Measurements from ENCODE around the gene RHBDL2.
A peak's percentile ranks its signal among the peaks of the same experiment; 100 is the strongest.
"Not testable (repeated sequence)": the region's sequence is repeated elsewhere in the genome, so short reads cannot be mapped to it uniquely, and the experiment has no call there.

RHBDL2 gene

DNA sequence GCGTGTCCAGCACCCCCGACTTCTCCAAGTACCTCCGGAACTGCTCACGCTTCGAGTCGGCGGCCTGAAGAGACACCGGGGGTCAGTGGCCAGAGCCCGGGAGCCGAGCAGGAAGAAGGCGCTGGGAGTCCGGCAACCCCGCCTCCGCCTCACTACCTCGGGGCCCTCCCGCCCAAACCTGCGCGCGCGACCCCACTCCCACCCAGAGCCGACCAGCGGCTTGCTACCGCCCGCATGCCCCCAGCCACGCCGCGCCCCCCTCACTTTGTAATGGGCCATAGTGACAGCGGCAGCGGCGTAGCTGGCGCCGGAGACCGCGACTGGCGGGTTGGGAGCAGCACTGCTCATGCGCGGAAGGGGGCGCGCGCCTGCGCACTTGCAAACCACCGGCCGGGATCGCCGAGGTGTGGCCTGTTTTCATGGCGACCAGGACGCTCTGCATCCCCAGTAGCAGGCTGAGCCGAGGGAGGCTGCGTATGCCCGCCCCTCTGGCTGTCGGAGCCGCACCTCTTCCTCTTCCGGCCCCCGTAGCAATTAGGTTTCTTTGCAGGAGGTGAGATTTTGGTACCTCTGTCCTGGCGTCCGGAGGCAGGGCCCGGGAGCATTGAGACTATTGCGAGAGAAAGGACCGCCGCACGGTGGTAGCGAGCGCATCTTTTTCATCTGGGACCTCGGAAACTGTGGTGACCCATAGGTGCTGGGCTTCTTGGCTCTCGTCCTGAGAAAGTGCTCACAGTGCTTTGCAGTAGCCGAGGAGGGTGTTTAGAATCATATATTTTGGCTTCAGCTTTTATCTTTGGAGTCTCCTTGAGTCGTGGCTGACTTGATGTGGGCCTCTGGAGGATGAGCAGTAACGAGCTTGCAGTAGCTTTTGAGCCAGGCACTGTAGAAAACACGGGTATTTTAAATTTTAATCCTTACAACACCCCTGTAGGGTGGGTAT is 68.3 kb downstream of the RHBDL2 start, which contains the start of gene MYCBP:
MYCBP (minus strand) TSS at position 322 of the 943 bp plus-strand sequence; CDS start at position 279, 43 bp downstream.
- DNase-seq, result peak; percentile 96

GRCh38 chr1:38872401-38873026 is 69.1 kb downstream of the RHBDL2 start:
- DNase-seq, result peak; percentile 55

DNA sequence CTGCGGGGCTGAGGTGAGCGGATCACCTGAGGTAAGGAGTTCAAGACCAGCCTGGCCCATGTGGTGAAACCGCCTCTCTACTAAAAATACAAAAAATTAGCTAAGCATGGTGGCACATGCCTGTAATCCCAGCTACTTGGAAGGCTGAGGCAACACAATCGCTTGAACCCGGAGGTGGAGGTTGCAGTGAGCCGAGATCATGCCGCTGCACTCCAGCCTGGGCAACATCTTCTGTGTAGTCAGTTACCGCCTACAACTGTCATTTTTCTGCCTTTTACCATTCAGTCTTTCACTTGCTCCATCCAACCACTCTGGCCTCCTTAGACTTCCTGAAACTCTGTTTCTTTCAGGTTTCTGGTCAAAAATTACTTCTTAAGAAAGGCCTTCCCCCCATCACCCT is 70.6 kb downstream of the RHBDL2 start:
- DNase-seq, result no peak

- DNase-seq, result no peak
These were observed 74.4 kb downstream of the RHBDL2 start for GRCh38 chr1:38867208-38867607.

DNA sequence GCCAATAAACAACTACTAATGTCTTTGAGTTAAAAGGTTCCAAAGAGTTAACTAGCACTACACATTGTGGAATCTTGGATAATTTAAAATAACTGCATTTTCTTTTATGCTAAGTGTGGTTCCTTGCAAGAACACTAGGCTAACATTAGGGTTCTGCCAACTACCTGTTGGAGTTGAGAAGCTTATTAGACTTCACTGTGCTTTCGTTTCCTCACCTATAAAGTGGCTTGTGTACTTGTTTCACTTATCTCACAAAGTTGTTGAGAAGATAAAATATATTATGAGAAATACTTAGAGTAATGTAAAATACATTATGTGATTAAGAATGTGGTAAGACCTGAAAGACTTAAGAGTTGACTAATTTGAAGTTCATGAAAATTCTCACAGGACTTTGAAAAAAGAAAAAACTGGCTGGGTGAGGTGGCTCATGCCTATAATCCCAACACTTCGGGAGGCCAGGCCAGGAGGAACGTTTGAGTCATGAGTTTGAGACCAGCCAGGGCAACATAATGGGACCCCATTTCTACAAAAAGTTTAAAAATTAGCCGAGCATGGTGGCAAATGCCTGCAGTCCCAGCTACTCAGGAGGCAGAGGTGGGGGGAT is 76.4 kb downstream of the RHBDL2 start:
- no peak for DNase-seq

- DNase-seq, result peak; percentile 44
These were observed 81.2 kb downstream of the RHBDL2 start for GRCh38 chr1:38860454-38860795.

DNA sequence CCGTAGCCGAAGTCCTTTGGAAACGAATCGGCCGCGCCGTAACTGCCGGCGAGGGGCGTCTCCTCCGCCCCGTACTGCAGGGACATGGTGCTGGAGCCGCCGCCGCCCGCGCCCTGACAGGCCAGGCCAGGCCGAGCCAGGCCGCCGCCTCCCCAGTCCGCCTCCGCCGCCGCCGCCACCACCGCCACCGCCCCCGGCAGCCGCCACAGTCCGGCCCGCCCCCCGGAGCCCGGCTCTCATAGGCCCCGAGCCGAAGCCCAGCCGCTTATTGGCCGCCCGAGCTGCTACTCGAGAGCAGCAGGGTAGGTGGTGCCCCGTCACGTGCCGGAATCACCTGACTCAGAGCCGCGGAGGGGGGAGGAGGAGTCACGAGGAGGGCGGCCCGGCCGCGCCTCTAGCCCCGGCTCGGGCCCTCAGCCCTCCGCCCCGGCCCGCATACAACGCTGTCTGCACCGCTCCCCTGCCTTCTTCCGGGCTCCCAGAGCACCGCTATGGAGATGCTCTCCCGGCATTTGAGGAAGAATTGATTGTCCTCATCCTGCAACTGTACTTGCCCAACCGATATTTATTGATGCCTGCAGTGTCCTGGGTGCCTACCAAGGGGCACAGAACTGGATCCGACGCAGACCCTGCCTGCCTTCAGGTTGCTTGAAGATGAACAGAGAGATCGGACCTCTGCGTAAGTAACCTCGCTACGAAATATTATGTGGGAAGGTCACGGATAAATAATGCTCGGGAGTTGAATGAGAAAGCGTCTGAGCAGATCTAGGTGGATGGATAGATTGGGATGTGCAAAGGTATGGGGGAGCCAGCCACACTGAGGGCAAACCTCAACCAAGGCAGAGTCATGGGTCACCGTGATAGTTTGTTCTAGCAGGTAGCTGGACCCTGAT is 81.8 kb downstream of the RHBDL2 start, which contains the start of gene RRAGC:
RRAGC (minus strand) TSS at position 212 of the 893 bp plus-strand sequence; CDS start at position 86, 126 bp downstream.
- DNase-seq, result peak; percentile 98

DNA sequence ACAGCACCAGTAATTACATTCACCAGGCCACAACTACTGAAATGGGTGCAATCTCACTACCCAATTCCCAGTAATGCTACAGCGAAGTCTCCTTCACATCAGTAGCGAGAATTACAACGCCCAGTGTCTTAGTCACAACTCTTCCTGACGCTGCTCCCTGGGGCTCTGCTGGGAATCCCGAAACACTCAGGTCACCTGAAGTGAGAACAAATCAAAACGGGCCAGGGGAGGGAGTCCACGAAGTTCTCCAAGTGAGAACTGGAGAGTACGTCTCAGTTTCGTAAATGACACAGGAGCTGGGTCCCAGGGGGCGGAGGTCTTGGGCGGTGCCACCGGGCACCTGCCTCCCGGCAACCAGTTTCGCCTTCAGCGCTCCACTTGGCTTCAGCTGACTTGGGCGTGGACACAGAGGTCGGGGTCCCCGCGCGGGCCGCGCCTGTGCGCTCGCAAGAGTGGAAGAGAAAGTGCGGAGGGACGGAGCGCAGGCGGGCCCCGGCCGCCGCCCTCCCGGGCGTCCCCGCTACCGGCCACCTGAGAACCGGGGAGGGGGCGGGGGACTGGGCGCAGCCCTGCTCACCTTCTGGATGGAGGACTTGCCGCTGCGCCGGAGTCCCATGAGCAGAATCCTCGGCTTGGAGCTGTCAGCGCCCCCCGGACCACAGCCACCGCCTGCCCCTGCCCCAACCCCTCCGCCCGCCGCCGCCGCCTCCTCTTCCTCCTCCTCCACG is 82.6 kb downstream of the RHBDL2 start:
- peak; percentile 54 for DNase-seq

DNA sequence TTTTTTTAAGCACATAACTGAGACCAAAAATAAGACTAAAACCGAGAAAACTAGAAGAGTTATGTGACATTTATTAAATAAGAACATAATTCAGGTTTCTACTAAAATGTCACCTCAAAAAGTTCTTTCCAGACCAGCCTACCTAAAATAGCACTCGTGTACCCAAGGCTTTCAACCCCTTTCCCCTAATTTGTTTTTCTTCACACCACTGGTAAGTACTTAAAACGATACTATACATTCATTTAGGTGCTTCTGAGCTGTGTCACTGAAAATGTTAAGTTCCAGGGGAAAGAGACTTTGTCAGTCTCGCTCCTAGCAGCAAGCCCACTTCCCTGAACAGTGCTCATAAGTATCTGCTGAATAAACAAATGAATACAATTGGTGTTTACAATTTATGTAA is 88.8 kb downstream of the RHBDL2 start:
- DNase-seq, result no peak

DNA sequence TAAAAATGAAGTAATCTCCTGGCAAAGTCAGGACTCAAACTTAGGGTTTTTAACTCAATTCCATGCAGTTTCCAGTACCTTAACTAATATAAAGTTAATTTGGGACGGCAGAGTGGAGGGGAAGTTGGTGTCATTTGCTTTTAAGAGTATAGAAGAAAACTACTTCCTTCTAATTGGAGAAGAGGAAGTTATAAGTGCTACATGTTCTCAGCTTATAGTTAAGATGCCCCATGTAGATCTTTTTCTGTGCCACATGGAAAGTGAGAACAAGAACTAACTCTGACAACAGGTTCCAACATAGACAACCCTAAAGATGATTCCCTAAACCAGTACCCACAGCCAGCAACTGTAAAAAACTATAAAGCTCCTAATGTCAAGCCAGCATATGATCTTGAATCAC is 93.6 kb downstream of the RHBDL2 start:
- peak; percentile 70 for DNase-seq

DNA sequence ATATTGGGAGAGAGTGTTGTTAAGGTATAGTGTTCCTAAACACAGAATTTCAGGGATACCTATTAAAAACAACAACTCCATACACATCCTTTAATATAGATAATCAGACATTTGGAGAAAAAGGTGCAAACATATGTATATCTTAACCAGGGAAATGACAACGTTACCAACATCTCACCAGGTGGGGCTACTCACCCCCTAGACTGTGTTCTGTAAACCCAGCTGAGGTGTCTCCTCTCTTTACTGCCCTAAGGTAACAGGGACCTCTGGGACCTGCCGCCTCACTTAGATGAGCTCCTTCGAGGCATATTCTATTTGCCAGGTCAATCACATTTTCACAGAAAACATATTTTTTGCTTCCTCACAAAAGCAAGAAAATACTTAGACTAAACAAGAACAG is 95.4 kb downstream of the RHBDL2 start:
- no peak for DNase-seq

DNA sequence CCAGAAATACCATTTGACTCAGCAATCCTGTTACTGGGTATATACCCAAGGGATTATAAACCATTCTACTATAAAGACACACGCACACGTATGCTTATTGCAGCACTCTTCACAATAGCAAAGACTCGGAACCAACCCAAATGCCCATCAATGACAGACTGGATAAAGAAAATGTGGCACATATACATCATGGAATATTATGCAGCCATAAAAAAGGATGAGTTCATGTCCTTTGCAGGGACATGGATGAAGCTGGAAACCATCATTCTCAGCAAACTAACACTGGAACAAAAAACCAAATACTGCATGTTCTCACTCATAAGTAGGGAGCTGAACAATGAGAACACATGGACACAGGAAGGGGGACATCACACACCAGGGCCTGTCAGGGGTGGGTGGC is 96.5 kb downstream of the RHBDL2 start:
- not testable (repeated sequence) for DNase-seq

- DNase-seq, result no peak
These were observed 101.3 kb downstream of the RHBDL2 start for GRCh38 chr1:38840281-38840680.

- no peak for DNase-seq
These were observed 102.3 kb downstream of the RHBDL2 start for GRCh38 chr1:38839363-38839762.

DNA sequence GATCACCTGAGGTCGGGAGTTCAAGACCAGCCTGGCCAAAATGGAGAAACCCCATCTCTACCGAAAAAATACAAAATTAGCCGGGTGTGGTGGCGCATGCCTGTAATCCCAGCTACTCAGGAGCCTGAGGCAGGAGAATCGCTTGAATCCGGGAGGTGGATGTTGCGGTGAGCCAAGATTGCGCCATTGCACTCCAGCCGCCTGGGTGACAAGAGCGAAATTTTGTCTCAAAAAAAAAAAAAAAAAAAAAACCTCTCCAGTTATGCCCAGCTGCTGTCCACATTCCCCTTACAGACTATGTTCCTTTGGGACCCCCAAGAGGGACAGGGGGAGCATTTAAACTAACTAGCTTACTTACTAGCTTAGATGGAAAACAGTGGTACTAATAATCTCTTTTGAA is 105.3 kb downstream of the RHBDL2 start:
- DNase-seq, result not testable (repeated sequence)

Data from OCI-M1 (cell line).